Astrocyte of the spinal cord (primary cell): ENCODE measurements around the gene DNAH14.

Source experiments
- DNase-seq: peaks from one replicate; pipeline ENCODE4 v3.0.0; 2011; ENCODE audit warnings: low read depth, low spot score
- H3K4me3 ChIP-seq: 2 replicates; pipeline ENCODE4 v1.5.1; 2011; ENCODE audit warnings: low read depth, mild to moderate bottlenecking, low read length, moderate library complexity
- in situ Hi-C: cut with HindIII; loops from 2 replicates; pipeline ENCODE4 v1.10.0; 2017; ENCODE audit warnings: low sequenced_read_pairs
- TF ChIP-seq, protein P1 (sequence below): IDR thresholded peaks from 2 replicates; pipeline ENCODE4 v1.5.1; 2012; ENCODE audit warnings: low read depth, mild to moderate bottlenecking, low read length, inconsistent platforms

The DNAH14 gene

GRCh38 chr1:225113265-225113664, 183.8 kb downstream of the DNAH14 start:
- DNase-seq = no peak
- TF ChIP-seq, protein P1, sequence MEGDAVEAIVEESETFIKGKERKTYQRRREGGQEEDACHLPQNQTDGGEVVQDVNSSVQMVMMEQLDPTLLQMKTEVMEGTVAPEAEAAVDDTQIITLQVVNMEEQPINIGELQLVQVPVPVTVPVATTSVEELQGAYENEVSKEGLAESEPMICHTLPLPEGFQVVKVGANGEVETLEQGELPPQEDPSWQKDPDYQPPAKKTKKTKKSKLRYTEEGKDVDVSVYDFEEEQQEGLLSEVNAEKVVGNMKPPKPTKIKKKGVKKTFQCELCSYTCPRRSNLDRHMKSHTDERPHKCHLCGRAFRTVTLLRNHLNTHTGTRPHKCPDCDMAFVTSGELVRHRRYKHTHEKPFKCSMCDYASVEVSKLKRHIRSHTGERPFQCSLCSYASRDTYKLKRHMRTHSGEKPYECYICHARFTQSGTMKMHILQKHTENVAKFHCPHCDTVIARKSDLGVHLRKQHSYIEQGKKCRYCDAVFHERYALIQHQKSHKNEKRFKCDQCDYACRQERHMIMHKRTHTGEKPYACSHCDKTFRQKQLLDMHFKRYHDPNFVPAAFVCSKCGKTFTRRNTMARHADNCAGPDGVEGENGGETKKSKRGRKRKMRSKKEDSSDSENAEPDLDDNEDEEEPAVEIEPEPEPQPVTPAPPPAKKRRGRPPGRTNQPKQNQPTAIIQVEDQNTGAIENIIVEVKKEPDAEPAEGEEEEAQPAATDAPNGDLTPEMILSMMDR = no peak
- in situ Hi-C loops = no loop called here
- no peak overlapping the region for H3K4me3 ChIP-seq

DNA sequence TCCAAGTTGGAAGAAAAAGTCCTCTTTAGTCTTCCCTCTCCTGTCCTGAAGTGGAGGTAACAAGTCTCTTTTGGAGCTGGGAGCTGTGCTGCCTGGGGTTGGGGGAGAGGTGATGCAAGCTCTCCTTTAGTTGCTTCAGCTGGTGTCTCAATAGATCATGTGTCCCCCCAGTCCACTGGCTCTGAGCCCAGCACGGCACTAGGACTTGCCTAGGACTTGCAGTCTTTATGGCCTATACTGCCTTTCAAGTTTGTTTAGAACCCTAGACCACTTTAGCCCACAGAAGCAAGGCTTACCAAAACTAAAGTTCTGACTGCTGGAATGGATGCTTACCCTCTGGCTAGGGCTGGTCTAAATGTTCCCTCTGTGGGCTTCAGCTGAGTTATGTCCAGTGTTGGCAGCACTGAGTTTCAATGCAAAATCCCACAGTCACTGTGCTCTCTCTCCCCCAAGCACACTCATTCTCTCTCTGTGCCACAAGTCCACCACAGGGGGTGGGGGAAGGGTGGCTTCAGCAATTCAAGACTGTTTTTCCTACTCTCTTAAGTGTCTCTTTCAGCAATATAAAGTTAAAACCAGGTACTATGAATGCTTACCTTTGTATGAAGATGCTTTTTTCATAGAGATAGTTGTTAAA, 185.0 kb downstream of the DNAH14 start:
- TF ChIP-seq, protein P1 = no peak
- DNase-seq = no peak
- no peak overlapping the region for H3K4me3 ChIP-seq
- in situ Hi-C loops = no loop called here

DNA sequence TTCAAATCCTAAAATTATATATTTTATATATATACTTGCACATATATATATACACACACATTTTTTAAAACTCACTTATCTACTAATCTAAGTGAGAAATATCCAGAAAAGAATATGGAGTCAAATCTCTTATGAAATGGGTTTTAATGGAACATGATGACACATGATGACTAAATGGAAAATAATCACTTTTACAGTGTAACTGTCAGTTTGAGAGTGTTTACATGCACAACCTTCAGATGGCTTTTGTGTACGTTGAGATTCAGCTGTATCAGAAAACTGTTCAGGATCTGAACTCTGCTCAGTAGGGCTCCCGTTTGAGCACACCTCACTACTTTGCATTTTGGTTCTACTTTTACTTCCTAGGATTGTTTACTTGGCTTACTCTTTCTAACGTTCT, 189.8 kb downstream of the DNAH14 start:
- H3K4me3 ChIP-seq = no peak overlapping the region
- TF ChIP-seq, protein P1 = no peak
- DNase-seq = no peak
- in situ Hi-C loops = no loop called here

GRCh38 chr1:225121095-225121494, 191.6 kb downstream of the DNAH14 start:
- in situ Hi-C loops = no loop called here
- DNase-seq = no peak
- no peak overlapping the region for H3K4me3 ChIP-seq
- TF ChIP-seq, protein P1 = no peak

GRCh38 chr1:225131869-225132268, 202.4 kb downstream of the DNAH14 start:
- no peak for DNase-seq
- no peak overlapping the region for H3K4me3 ChIP-seq
- in situ Hi-C loops = no loop called here
- TF ChIP-seq, protein P1 = no peak

DNA sequence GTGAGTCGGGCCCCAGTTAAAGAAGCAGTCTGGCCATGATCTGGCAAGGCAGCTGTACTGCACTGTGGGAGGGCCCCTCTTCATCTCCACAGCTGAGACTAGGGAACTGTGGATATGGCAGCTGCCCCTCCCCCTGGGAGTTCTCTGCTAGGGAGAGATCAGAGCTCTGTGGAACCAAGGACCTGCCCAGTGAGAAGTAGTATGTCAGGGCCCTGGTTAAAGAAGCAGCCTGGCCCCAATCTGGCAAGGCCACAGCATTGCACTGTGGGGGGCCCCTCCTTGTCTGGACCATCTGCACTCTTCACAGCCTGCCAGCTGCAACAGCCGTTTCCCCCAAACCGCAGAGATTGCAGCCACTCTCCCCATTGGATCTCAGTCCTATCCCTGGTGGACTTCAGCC, 208.5 kb downstream of the DNAH14 start:
- TF ChIP-seq, protein P1 = no peak
- in situ Hi-C loops = no loop called here
- H3K4me3 ChIP-seq = no peak overlapping the region
- no peak for DNase-seq
